Colon (tissue), 2 donors: ENCODE data around the gene ALX4.

Source experiments
- FAIRE-seq: peaks from 2 replicates; lab custom pipeline; 2012; peaks lifted over from hg19 to GRCh38; lab: Jason Lieb, UNC
- donor health status: control.
- donor health status: control.

Gene ALX4

GRCh38 chr11:44309478-44310205 lies at the start of gene ALX4:
ALX4 (minus strand) TSS chr11:44310139; CDS start chr11:44310062, 77 bp downstream.
- no peak for FAIRE-seq

- FAIRE-seq: no peak
Observed at GRCh38 chr11:44359162-44359561, 49.2 kb upstream of the ALX4 start.

GRCh38 chr11:44358713-44359112 lies 48.8 kb upstream of the ALX4 start:
- FAIRE-seq: no peak

GRCh38 chr11:44357711-44358110 lies 47.8 kb upstream of the ALX4 start:
- FAIRE-seq: no peak

GRCh38 chr11:44356351-44356750 lies 46.4 kb upstream of the ALX4 start:
- no peak for FAIRE-seq

- no peak for FAIRE-seq
Observed at GRCh38 chr11:44351898-44352498, 42.1 kb upstream of the ALX4 start.

- FAIRE-seq: no peak
Observed at GRCh38 chr11:44351006-44351660, 41.2 kb upstream of the ALX4 start.

- FAIRE-seq: no peak
Observed at GRCh38 chr11:44349328-44349727, 39.4 kb upstream of the ALX4 start.

- no peak for FAIRE-seq
Observed at GRCh38 chr11:44348721-44349120, 38.8 kb upstream of the ALX4 start.

GRCh38 chr11:44348114-44348513 lies 38.2 kb upstream of the ALX4 start:
- FAIRE-seq: no peak

- no peak for FAIRE-seq
Observed at GRCh38 chr11:44347538-44347937, 37.6 kb upstream of the ALX4 start.

GRCh38 chr11:44346983-44347382 lies 37.0 kb upstream of the ALX4 start:
- FAIRE-seq: no peak

- no peak for FAIRE-seq
Observed at GRCh38 chr11:44345781-44346180, 35.8 kb upstream of the ALX4 start.

- no peak for FAIRE-seq
Observed at GRCh38 chr11:44344921-44345320, 35.0 kb upstream of the ALX4 start.

- FAIRE-seq: no peak
Observed at GRCh38 chr11:44344423-44344820, 34.5 kb upstream of the ALX4 start.

GRCh38 chr11:44343778-44344422 lies 34.0 kb upstream of the ALX4 start:
- no peak for FAIRE-seq

- FAIRE-seq: no peak
Observed at GRCh38 chr11:44342616-44343015, 32.7 kb upstream of the ALX4 start.

- no peak for FAIRE-seq
Observed at GRCh38 chr11:44340656-44341055, 30.7 kb upstream of the ALX4 start.

GRCh38 chr11:44339530-44339883 lies 29.6 kb upstream of the ALX4 start:
- FAIRE-seq: no peak

GRCh38 chr11:44338698-44339529 lies 29.0 kb upstream of the ALX4 start:
- FAIRE-seq: no peak

GRCh38 chr11:44338026-44338425 lies 28.1 kb upstream of the ALX4 start:
- no peak for FAIRE-seq

- no peak for FAIRE-seq
Observed at GRCh38 chr11:44335919-44336318, 26.0 kb upstream of the ALX4 start.
